ENCODE measurements around the gene PLEKHM1.
A peak's percentile ranks its signal among the peaks of the same experiment; 100 is the strongest.

The PLEKHM1 gene

DNA sequence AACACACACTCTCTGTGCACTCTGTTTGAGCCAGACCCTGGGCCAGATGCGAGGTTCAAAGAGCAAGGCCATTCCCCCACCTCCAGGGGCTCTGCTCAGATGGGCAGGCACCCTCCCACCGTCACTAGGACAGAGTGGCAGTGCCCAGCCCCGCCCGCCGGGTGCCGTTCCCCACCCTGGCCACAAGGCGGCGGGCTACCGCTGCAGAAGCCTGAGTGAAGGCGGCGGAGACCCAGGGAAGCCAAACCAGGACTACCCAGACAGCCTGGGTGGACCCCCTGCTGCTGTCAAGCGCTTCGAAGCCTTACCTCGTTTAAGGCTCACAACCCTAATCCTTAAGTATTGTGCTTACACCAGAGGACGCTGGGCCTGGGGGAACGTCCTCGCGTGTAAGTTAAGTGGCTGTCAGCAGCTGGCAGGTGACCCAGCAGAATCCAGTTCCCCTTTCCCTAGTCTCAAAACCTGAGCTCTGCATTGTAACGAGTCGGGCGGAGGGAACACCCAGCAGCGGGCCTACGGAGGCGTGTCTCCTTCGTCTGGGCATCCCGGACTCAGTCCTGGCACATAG is 62.4 kb downstream of the PLEKHM1 start:
- peak overlapping the region in 1 of 2 donors; percentile 43 for H3K4me3 ChIP-seq (ENCODE audit: low read depth in 1 of 2, low read length in 2 of 2)
- H3K36me3 ChIP-seq (ENCODE audit: control insufficient read depth in 1 of 2, insufficient read depth in 2 of 2, low read length in 2 of 2): no peaks in the 10 kb centered on the region
- no peak overlapping the region for H3K27ac ChIP-seq (ENCODE audit: low read depth, low read length)
- peaks cover 21 to 48% of the 10 kb centered on the region in 2 donors for H3K4me1 ChIP-seq (ENCODE audit: control insufficient read depth in 1 of 2, insufficient read depth in 2 of 2, low read length in 2 of 2)
- no peak overlapping the region for H3K9ac ChIP-seq (ENCODE audit: low read depth in 1 of 2, low read length in 2 of 2)
- no peaks in the 10 kb centered on the region for H3K9me3 ChIP-seq (ENCODE audit: control insufficient read depth in 1 of 2, low read length in 2 of 2)
- H3K27me3 ChIP-seq (ENCODE audit: control insufficient read depth in 1 of 2, insufficient read depth in 2 of 2, low read length in 2 of 2): peaks cover 0 to 6% of the 10 kb centered on the region in 2 donors

DNA sequence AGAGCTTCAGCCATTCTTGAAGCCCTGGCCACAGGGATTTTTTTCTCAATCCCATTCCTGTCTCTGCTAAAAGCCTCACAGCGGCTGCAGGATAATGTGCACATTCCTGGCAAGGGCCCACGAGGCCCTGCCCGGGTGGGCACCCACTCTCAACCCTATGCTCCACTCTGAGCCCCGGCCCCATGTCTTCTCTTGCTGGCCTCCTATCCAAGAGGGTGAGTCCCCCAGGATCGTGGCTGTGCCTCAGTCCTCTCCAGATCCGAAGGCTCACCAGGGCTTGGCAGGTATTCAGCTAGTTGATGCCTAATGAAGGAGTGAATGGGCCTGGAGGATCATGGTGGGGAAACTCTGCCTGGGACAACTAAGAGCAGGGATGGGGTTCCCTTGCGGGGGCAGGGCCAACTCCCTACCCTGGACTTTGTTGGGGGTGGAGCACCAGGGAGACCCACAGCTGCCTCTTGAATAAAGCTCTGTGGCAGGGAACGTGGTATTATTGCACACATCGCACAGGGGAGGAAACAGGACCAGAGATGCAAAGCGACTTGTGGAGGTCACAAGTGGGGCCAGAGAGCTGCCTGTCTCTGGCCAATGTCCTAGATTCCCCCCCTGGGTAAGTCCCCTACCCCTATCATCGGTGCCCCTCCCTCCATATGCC is 63.2 kb downstream of the PLEKHM1 start:
- no peak overlapping the region for H3K9ac ChIP-seq (ENCODE audit: low read depth in 1 of 2, low read length in 2 of 2)
- H3K27ac ChIP-seq (ENCODE audit: low read depth, low read length): no peak overlapping the region
- no peak overlapping the region for H3K4me3 ChIP-seq (ENCODE audit: low read depth in 1 of 2, low read length in 2 of 2)
- no peaks in the 10 kb centered on the region for H3K36me3 ChIP-seq (ENCODE audit: control insufficient read depth in 1 of 2, insufficient read depth in 2 of 2, low read length in 2 of 2)
- no peaks in the 10 kb centered on the region for H3K9me3 ChIP-seq (ENCODE audit: control insufficient read depth in 1 of 2, low read length in 2 of 2)
- peaks cover 21 to 44% of the 10 kb centered on the region in 2 donors for H3K4me1 ChIP-seq (ENCODE audit: control insufficient read depth in 1 of 2, insufficient read depth in 2 of 2, low read length in 2 of 2)
- peaks cover 0 to 6% of the 10 kb centered on the region in 2 donors for H3K27me3 ChIP-seq (ENCODE audit: control insufficient read depth in 1 of 2, insufficient read depth in 2 of 2, low read length in 2 of 2)

DNA sequence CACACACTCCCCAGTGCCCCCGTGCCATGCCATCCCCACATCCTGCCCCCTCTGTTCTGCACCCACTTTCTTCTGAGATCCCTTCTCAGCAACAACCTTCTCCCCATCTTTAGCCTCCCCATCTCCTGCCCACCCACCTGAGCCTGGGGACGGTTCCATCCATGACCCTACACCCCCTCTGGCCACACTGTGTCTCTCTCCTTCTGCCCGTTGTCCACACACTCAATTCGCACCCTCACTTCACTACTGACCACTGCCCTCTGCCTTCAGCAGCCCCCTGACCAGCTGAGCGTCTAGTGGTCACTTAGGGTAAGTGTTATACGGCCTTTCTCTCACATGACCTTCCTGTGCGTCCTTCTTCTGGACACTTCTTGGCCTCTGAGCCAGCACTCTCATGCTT is 64.0 kb downstream of the PLEKHM1 start:
- Histone ChIP-seq H3K9ac (ENCODE audit: low read depth in 1 of 2, low read length in 2 of 2) (peak overlapping the region in 1 of 2 donors; percentile 43), H3K4me1 (ENCODE audit: control insufficient read depth in 1 of 2, insufficient read depth in 2 of 2, low read length in 2 of 2) (peaks cover 21 to 39% of the 10 kb centered on the region in 2 donors), H3K27me3 (ENCODE audit: control insufficient read depth in 1 of 2, insufficient read depth in 2 of 2, low read length in 2 of 2) (peaks cover 0 to 6% of the 10 kb centered on the region in 2 donors)

DNA sequence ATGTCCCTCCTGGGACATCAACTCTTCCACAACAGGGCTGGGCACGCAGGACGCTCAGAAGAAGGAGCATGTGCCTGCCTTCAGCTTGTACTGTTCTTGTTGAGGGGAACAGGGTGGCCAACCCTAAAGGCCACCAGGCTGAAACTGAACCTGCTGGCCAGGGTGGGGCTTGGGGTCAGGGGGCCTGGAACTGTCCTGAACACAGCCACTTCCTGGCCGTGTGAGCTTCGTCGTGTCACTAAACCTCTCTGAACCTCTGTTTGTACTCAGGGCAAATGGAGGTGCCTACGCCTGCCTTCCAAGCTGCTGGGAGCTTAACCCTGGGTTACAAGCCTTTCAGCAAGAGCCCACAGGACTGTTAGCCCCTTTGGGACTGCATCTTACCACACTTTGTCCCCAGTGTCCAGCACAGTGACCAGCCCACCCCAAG is 64.5 kb downstream of the PLEKHM1 start:
- H3K9ac ChIP-seq (ENCODE audit: low read depth in 1 of 2, low read length in 2 of 2): peak overlapping the region in 1 of 2 donors; percentile 43
- peaks cover 21 to 38% of the 10 kb centered on the region in 2 donors for H3K4me1 ChIP-seq (ENCODE audit: control insufficient read depth in 1 of 2, insufficient read depth in 2 of 2, low read length in 2 of 2)
- peaks cover 0 to 6% of the 10 kb centered on the region in 2 donors for H3K27me3 ChIP-seq (ENCODE audit: control insufficient read depth in 1 of 2, insufficient read depth in 2 of 2, low read length in 2 of 2)
- no peak overlapping the region for H3K4me3 ChIP-seq (ENCODE audit: low read depth in 1 of 2, low read length in 2 of 2)
- H3K36me3 ChIP-seq (ENCODE audit: control insufficient read depth in 1 of 2, insufficient read depth in 2 of 2, low read length in 2 of 2): no peaks in the 10 kb centered on the region
- no peak overlapping the region for H3K27ac ChIP-seq (ENCODE audit: low read depth, low read length)
- H3K9me3 ChIP-seq (ENCODE audit: control insufficient read depth in 1 of 2, low read length in 2 of 2): no peaks in the 10 kb centered on the region

More for the DNA sequence above, 64.0 kb downstream of the PLEKHM1 start:
- H3K4me3 ChIP-seq (ENCODE audit: low read depth in 1 of 2, low read length in 2 of 2): no peak overlapping the region
- H3K9me3 ChIP-seq (ENCODE audit: control insufficient read depth in 1 of 2, low read length in 2 of 2): no peaks in the 10 kb centered on the region
- no peak overlapping the region for H3K27ac ChIP-seq (ENCODE audit: low read depth, low read length)
- H3K36me3 ChIP-seq (ENCODE audit: control insufficient read depth in 1 of 2, insufficient read depth in 2 of 2, low read length in 2 of 2): no peaks in the 10 kb centered on the region

DNA sequence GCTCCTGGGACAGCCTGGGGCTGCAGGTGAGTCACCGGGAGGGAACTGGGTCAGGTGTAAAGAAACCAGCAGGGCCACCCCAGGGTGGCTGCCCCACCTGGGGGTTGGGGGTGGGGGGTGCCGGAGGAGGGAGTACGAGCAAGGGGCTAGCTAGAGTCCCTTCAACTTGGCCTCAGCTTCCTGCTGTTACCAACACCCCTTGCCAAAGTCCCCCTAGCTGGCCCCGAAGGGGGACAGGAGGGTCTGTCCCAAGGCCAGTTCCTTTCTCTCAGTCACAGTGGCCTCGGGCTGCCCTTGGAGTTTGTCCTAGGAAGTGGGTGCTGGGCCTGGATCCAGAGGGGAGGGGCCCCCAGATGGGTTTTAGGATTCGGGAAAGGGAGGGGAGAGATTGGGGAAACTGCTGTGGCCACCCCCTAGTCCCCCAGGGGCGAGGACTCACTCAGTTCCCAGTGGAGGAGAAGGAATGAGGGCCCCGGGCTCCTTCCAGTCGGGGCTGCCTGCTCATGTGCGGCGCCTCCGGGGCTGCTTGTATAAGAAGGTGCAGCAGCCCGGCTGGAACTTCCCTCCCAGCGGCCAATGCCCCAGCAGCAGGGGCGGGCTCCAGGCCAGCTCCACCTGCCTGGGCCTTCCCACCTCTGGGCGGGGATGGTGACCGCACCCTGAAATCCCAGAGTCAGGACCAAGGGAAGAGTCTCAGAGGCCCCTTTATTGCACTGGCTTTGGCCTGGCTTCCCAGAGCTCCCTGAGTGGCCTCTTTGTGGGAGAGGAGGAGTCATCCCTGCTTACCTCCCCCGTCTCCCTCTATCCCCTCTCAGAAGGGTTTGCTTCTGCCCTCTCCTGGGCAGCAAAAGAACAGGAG is 65.2 kb downstream of the PLEKHM1 start:
- Histone ChIP-seq H3K27me3 (ENCODE audit: control insufficient read depth in 1 of 2, insufficient read depth in 2 of 2, low read length in 2 of 2) (peaks cover 0 to 4% of the 10 kb centered on the region in 2 donors), H3K27ac (ENCODE audit: low read depth, low read length) (peak overlapping the region; percentile 89), H3K9me3 (ENCODE audit: control insufficient read depth in 1 of 2, low read length in 2 of 2) (no peaks in the 10 kb centered on the region), H3K9ac (ENCODE audit: low read depth in 1 of 2, low read length in 2 of 2) (peak overlapping the region; percentile 85 to 94), H3K4me1 (ENCODE audit: control insufficient read depth in 1 of 2, insufficient read depth in 2 of 2, low read length in 2 of 2) (peaks cover 18 to 33% of the 10 kb centered on the region in 2 donors), H3K4me3 (ENCODE audit: low read depth in 1 of 2, low read length in 2 of 2) (peak overlapping the region; percentile 78), H3K36me3 (ENCODE audit: control insufficient read depth in 1 of 2, insufficient read depth in 2 of 2, low read length in 2 of 2) (no peaks in the 10 kb centered on the region)

DNA sequence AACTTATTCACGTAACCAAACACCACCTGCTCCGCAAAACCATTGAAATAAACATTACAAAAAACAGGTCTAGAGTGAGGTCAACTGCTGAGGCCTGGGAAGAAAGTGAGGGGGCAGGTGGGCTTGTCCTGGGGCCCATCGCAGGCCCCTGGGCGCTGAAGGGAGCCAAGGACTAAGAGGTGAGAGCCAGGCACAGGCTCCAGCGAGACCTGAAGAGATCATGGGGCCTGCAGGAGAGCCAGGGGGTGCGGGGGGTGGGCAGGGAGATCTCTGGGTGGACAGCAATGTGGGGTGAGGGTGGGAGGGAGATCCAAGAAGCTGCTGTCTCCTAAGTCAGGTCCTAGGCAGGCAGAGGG is 65.8 kb downstream of the PLEKHM1 start:
- Histone ChIP-seq H3K36me3 (ENCODE audit: control insufficient read depth in 1 of 2, insufficient read depth in 2 of 2, low read length in 2 of 2) (peaks cover 0 to 1% of the 10 kb centered on the region in 2 donors), H3K9ac (ENCODE audit: low read depth in 1 of 2, low read length in 2 of 2) (peak overlapping the region; percentile 85 to 94), H3K9me3 (ENCODE audit: control insufficient read depth in 1 of 2, low read length in 2 of 2) (no peaks in the 10 kb centered on the region), H3K4me3 (ENCODE audit: low read depth in 1 of 2, low read length in 2 of 2) (peak overlapping the region; percentile 78), H3K4me1 (ENCODE audit: control insufficient read depth in 1 of 2, insufficient read depth in 2 of 2, low read length in 2 of 2) (peaks cover 18 to 29% of the 10 kb centered on the region in 2 donors), H3K27ac (ENCODE audit: low read depth, low read length) (peak overlapping the region; percentile 89), H3K27me3 (ENCODE audit: control insufficient read depth in 1 of 2, insufficient read depth in 2 of 2, low read length in 2 of 2) (no peaks in the 10 kb centered on the region)

DNA sequence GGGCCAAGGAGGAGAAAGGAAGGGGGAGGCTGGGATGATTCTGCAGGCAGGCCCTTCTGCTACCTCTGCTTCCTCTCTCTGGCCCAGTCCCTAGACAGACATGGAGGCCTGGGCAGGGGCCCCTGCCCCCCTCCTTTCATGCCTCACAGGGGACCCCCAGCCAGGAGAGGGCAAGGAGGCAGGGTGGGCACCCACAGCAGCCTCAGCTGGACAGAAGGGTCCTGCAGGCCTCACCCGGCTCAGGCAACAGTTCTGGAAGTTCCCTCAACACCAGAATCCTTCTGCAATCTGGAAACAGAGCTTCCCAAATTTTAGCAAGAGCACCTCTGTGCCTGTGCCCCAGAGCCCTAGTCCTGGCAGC is 66.6 kb downstream of the PLEKHM1 start:
- Histone ChIP-seq H3K4me3 (ENCODE audit: low read depth in 1 of 2, low read length in 2 of 2) (peak overlapping the region; percentile 78), H3K27ac (ENCODE audit: low read depth, low read length) (peak overlapping the region; percentile 55), H3K27me3 (ENCODE audit: control insufficient read depth in 1 of 2, insufficient read depth in 2 of 2, low read length in 2 of 2) (no peaks in the 10 kb centered on the region), H3K9me3 (ENCODE audit: control insufficient read depth in 1 of 2, low read length in 2 of 2) (no peaks in the 10 kb centered on the region), H3K4me1 (ENCODE audit: control insufficient read depth in 1 of 2, insufficient read depth in 2 of 2, low read length in 2 of 2) (peaks cover 16 to 25% of the 10 kb centered on the region in 2 donors), H3K9ac (ENCODE audit: low read depth in 1 of 2, low read length in 2 of 2) (peak overlapping the region; percentile 85 to 94), H3K36me3 (ENCODE audit: control insufficient read depth in 1 of 2, insufficient read depth in 2 of 2, low read length in 2 of 2) (peaks cover 0 to 3% of the 10 kb centered on the region in 2 donors)

DNA sequence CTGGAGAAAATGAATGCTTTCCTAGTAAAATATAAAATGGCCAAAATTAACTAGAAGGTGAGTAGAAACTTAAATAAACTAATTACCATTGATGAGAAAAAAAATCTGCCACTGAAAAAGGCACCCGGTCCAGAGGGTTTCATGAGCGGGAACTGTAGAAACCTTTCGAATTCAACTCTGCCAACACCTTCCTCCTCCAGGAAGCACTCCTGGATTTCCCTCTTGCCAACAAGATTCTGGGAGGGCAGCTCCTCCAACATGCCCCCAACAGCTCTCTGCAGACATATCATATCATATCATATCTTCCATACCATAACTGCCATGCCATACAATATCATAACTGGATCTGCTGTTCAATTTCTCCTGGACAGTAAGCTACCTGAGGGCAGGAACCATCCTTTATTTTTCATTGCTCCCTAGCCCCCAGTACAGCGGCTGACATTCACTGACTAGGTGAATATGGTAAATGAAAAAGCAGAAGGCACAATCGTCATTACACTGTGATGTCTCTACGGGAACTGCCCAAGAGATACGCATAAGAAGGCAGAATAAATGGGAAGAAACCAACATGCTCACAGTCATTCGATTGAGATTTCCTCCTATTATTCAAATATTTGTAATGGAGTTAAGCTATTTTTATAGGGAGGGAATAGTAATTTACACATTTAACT is 67.1 kb downstream of the PLEKHM1 start:
- H3K4me3 ChIP-seq (ENCODE audit: low read depth in 1 of 2, low read length in 2 of 2): peak overlapping the region; percentile 78
- peaks cover 16 to 24% of the 10 kb centered on the region in 2 donors for H3K4me1 ChIP-seq (ENCODE audit: control insufficient read depth in 1 of 2, insufficient read depth in 2 of 2, low read length in 2 of 2)
- H3K36me3 ChIP-seq (ENCODE audit: control insufficient read depth in 1 of 2, insufficient read depth in 2 of 2, low read length in 2 of 2): peaks cover 0 to 3% of the 10 kb centered on the region in 2 donors
- no peaks in the 10 kb centered on the region for H3K9me3 ChIP-seq (ENCODE audit: control insufficient read depth in 1 of 2, low read length in 2 of 2)
- no peak overlapping the region for H3K27ac ChIP-seq (ENCODE audit: low read depth, low read length)
- peak overlapping the region; percentile 85 to 94 for H3K9ac ChIP-seq (ENCODE audit: low read depth in 1 of 2, low read length in 2 of 2)
- H3K27me3 ChIP-seq (ENCODE audit: control insufficient read depth in 1 of 2, insufficient read depth in 2 of 2, low read length in 2 of 2): no peaks in the 10 kb centered on the region

DNA sequence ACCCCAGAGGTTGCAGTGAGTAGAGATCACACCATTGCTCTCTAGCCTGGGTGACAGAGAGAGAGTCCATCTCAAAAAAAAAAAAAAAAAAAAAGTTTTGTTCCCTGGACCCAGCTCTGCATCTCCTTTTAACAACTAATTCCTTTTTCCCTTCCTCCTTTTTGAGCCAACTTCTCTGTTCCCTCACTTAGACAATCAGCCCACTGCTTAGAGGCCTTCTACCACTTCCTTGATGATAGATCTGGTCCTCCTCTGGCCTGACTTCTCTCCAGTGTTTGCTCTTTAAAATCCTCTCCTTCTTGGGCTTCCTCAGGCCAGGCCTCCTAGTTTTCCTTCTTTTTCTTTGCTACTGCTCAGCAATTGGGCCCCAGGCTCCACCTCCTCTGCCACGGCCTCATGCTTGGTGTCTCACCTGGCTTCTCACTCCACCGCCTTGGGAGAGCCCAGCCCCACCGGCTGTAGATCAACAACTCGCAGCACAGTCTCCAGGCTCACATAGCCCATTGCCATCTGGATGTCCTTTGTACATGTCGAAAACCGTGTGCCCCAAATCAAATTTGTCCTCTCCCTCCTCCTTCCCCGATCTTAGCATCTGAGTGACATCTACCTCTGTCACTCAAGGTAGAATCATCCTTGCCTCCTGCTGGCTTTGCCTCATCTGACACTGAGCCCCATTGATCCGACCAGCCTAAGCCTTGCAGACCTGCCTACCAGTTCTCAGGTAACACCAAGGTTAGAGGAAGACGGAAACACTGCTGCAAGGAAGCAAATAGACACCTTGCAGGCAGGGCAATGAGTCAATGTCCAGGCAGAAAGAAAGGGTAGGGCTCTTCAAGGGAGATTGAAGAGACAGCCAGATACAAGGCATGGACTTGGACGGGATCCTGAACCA is 75.3 kb downstream of the PLEKHM1 start:
- H3K4me1 ChIP-seq (ENCODE audit: control insufficient read depth in 1 of 2, insufficient read depth in 2 of 2, low read length in 2 of 2): peaks cover 53 to 57% of the 10 kb centered on the region in 2 donors
- H3K4me3 ChIP-seq (ENCODE audit: low read depth in 1 of 2, low read length in 2 of 2): peak overlapping the region in 1 of 2 donors; percentile 8

More for the DNA sequence above, 75.3 kb downstream of the PLEKHM1 start:
- peak overlapping the region; percentile 74 for H3K27ac ChIP-seq (ENCODE audit: low read depth, low read length)
- H3K27me3 ChIP-seq (ENCODE audit: control insufficient read depth in 1 of 2, insufficient read depth in 2 of 2, low read length in 2 of 2): no peaks in the 10 kb centered on the region
- H3K36me3 ChIP-seq (ENCODE audit: control insufficient read depth in 1 of 2, insufficient read depth in 2 of 2, low read length in 2 of 2): peaks cover 0 to 3% of the 10 kb centered on the region in 2 donors
- H3K9ac ChIP-seq (ENCODE audit: low read depth in 1 of 2, low read length in 2 of 2): peak overlapping the region in 1 of 2 donors; percentile 64
- H3K9me3 ChIP-seq (ENCODE audit: control insufficient read depth in 1 of 2, low read length in 2 of 2): no peaks in the 10 kb centered on the region

All from duodenal mucosa (tissue), 2 donors.